CD14-positive monocyte (primary cell): ENCODE measurements around the gene SEPTIN10. TPM values are rescaled to one million over a fixed set of nuclear protein-coding genes. Genes with fewer than 3 reads are reported as not detected.

Experiments
- DNase-seq, 3 donors: peaks; one replicate each; pipeline ENCODE4 v3.0.0-alpha.2; 2011 to 2022
- H2AFZ ChIP-seq: 2 replicates; pipeline ENCODE4 v1.6.0; 2012; ENCODE audit warnings: mild to moderate bottlenecking, low read depth, low read length, inconsistent platforms; ENCODE audit not compliant: insufficient read depth, poor library complexity, severe bottlenecking
- H3K27ac ChIP-seq, 2 donors: 1 replicate in 1 of 2; 2 replicates in 1 of 2; pipeline ENCODE4 v1.5.1; 2012 to 2013; ENCODE audit warnings: low read length in 2 of 2, control low read depth in 1 of 2, inconsistent platforms in 1 of 2, low read depth in 1 of 2, mild to moderate bottlenecking in 1 of 2
- H3K27me3 ChIP-seq, 2 donors: one replicate each; pipeline versions ENCODE4 v1.6.0 to v1.6.1; 2011 to 2013; ENCODE audit warnings: low read length in 2 of 2; ENCODE audit not compliant: control insufficient read depth in 2 of 2, insufficient read depth in 2 of 2
- H3K36me3 ChIP-seq, 2 donors: replicated peaks in 1 of 2; 1 replicate in 1 of 2; 2 replicates in 1 of 2; pipeline versions ENCODE4 v1.5.1 to v1.6.1; 2012 to 2013; ENCODE audit warnings: low read length in 2 of 2, control low read depth in 1 of 2, inconsistent platforms in 1 of 2, mild to moderate bottlenecking in 1 of 2; ENCODE audit not compliant: insufficient read depth in 2 of 2, control insufficient read depth in 1 of 2
- H3K4me1 ChIP-seq, 2 donors: 1 replicate in 1 of 2; 2 replicates in 1 of 2; pipeline versions ENCODE4 v1.5.1 to v1.6.1; 2012 to 2013; ENCODE audit warnings: low read length in 2 of 2, control low read depth in 1 of 2, inconsistent platforms in 1 of 2, mild to moderate bottlenecking in 1 of 2, moderate library complexity in 1 of 2; ENCODE audit not compliant: insufficient read depth in 2 of 2, control insufficient read depth in 1 of 2
- H3K4me2 ChIP-seq: replicated peaks from 2 replicates; pipeline ENCODE3; 2012; ENCODE audit warnings: low read length, moderate library complexity, mild to moderate bottlenecking; ENCODE audit not compliant: poor library complexity, severe bottlenecking; ENCODE audit errors: extremely low read depth
- H3K4me3 ChIP-seq, 3 experiments: fragments of 200-600 bp in 1 of 3; sonication (generic) in 1 of 3; replicated peaks in 1 of 3; 1 replicate in 2 of 3; 2 replicates in 1 of 3; pipeline ENCODE4 v1.5.1; 2011 to 2013; ENCODE audit warnings: low read length in 3 of 3, mild to moderate bottlenecking in 3 of 3, control low read depth in 2 of 3, low read depth in 2 of 3, inconsistent platforms in 1 of 3, moderate library complexity in 1 of 3
- H3K79me2 ChIP-seq: 2 replicates; pipeline ENCODE4 v1.6.0; 2012; ENCODE audit warnings: mild to moderate bottlenecking, control low read depth, inconsistent platforms, low read length, moderate library complexity; ENCODE audit not compliant: insufficient read depth
- H3K9ac ChIP-seq: 2 replicates; pipeline ENCODE4 v1.6.0; 2017; ENCODE audit warnings: low read length, mild to moderate bottlenecking; ENCODE audit not compliant: insufficient read depth, poor library complexity, severe bottlenecking
- H3K9me3 ChIP-seq, 2 donors: replicated peaks in 1 of 2; 1 replicate in 1 of 2; 2 replicates in 1 of 2; pipeline versions ENCODE4 v1.5.1 to v1.6.1; 2012 to 2013; ENCODE audit warnings: low read length in 2 of 2, control low read depth in 1 of 2; ENCODE audit not compliant: control insufficient read depth in 1 of 2, insufficient read depth in 1 of 2
- H4K20me1 ChIP-seq: 2 replicates; pipeline ENCODE4 v1.6.0; 2012; ENCODE audit warnings: mild to moderate bottlenecking, low read length, control low read depth, moderate library complexity; ENCODE audit not compliant: insufficient read depth
- H3K27ac Mint-ChIP-seq, 7 donors: one replicate each; pipeline ENCODE4 v1.8.0; 2020; ENCODE audit warnings: mild to moderate bottlenecking in 7 of 7, mixed read lengths in 7 of 7, moderate library complexity in 6 of 7, inconsistent platforms in 2 of 7
- H3K27me3 Mint-ChIP-seq, 3 donors: one replicate each; pipeline ENCODE4 v1.8.0; 2021 to 2022; ENCODE audit warnings: low read depth in 3 of 3, mild to moderate bottlenecking in 3 of 3, mixed read lengths in 3 of 3, moderate library complexity in 3 of 3, inconsistent platforms in 1 of 3
- H3K36me3 Mint-ChIP-seq, 2 donors: one replicate each; pipeline ENCODE4 v1.8.0; 2020; ENCODE audit warnings: mixed read lengths in 2 of 2, inconsistent platforms in 1 of 2, mild to moderate bottlenecking in 1 of 2
- H3K4me1 Mint-ChIP-seq: one replicate; pipeline ENCODE4 v1.8.0; 2020; ENCODE audit warnings: mild to moderate bottlenecking, mixed read lengths
- H3K4me3 Mint-ChIP-seq, 2 donors: one replicate each; pipeline ENCODE4 v1.8.0; 2020; ENCODE audit warnings: mild to moderate bottlenecking in 2 of 2, mixed read lengths in 2 of 2, moderate library complexity in 1 of 2
- H3K9me3 Mint-ChIP-seq, 7 donors: one replicate each; pipeline ENCODE4 v1.8.0; 2020 to 2022; ENCODE audit warnings: mixed read lengths in 7 of 7, mild to moderate bottlenecking in 6 of 7, moderate library complexity in 6 of 7, inconsistent platforms in 2 of 7
- CTCF ChIP-seq: fragments of 200-600 bp; IDR thresholded peaks from one replicate; pipeline ENCODE4 v1.8.0; 2022; ENCODE audit warnings: antibody characterized with exemption, mild to moderate bottlenecking
- WGBS: methylation state at CpG from one replicate; pipeline ENCODE4 v1.1.5; 2013; ENCODE audit warnings: missing lambda C conversion rate; ENCODE audit not compliant: insufficient coverage; 5-methylcytosine and 5-hydroxymethylcytosine counted together
- intact Hi-C, 2 donors: fragments of 100-400 bp; cut with micrococcal nuclease; formaldehyde crosslinking; loops; one replicate each; pipeline versions ENCODE4 v1.15.0 to v1.15.1; 2023
- polyA plus RNA-seq, 3 donors: library from polyadenylated mRNA; depleted of rRNA in 1 of 3; unstranded in 2 of 3; stranded (reverse) in 1 of 3; fragments of 300-500 nt in 2 of 3; fragments of >200 nt in 1 of 3; fragmentation: Illumina TruSeq in 2 of 3; gene quantifications; 1 replicate in 2 of 3; 2 replicates in 1 of 3; pipeline ENCODE4 v1.2.3, GENCODE V29; 2012 to 2021

The SEPTIN10 gene
- polyA plus RNA-seq, 3 donors: 4.2 to 6.8 (median 4.4) TPM

GRCh38 chr2:109507828-109508227 is 105.9 kb downstream of the SEPTIN10 start:
- Mint-ChIP-seq H3K27me3 (peaks cover 2 to 7% (median 3%) of the 10 kb centered on the region in 3 donors), H3K27ac (peak overlapping the region in 1 of 7 donors; percentile 8), H3K9me3 (peaks cover 0 to 1% (median 0%) of the 10 kb centered on the region in 7 donors), H3K36me3 (no peaks in the 10 kb centered on the region), H3K4me3 (no peak overlapping the region), H3K4me1 (peaks cover 2% of the 10 kb centered on the region)
- Histone ChIP-seq H3K36me3 (no peaks in the 10 kb centered on the region), H3K4me3 (no peak overlapping the region), H3K27ac (no peak overlapping the region), H3K4me1 (no peaks in the 10 kb centered on the region), H3K9me3 (no peaks in the 10 kb centered on the region), H3K9ac (no peak overlapping the region), H3K27me3 (no peaks in the 10 kb centered on the region), H3K4me2 (no peak overlapping the region), H3K79me2 (no peaks in the 10 kb centered on the region), H2AFZ (no peak overlapping the region), H4K20me1 (no peaks in the 10 kb centered on the region)
- intact Hi-C loops: loop anchor here in 1 of 2 donors (10.0 kb wide), 1 partner anchor 583 kb away; no protein-coding TSS in a partner anchor
- no peak for DNase-seq
- WGBS: 71% methylated on average over 5 of the region's 6 CpGs
- no peak for TF ChIP-seq CTCF

GRCh38 chr2:109507217-109507616 is 106.5 kb downstream of the SEPTIN10 start:
- no peaks in the 10 kb centered on the region for H3K79me2 ChIP-seq
- H3K9ac ChIP-seq: no peak overlapping the region
- no peaks in the 10 kb centered on the region for H3K27me3 ChIP-seq
- no peaks in the 10 kb centered on the region for H4K20me1 ChIP-seq
- peaks cover 2% of the 10 kb centered on the region for H3K4me1 Mint-ChIP-seq
- H3K4me3 ChIP-seq: no peak overlapping the region
- H3K9me3 Mint-ChIP-seq: peaks cover 0 to 1% (median 0%) of the 10 kb centered on the region in 7 donors
- H3K9me3 ChIP-seq: no peaks in the 10 kb centered on the region
- no peak overlapping the region for H2AFZ ChIP-seq
- no peak for DNase-seq
- no peaks in the 10 kb centered on the region for H3K36me3 Mint-ChIP-seq
- H3K4me3 Mint-ChIP-seq: no peak overlapping the region
- H3K36me3 ChIP-seq: no peaks in the 10 kb centered on the region
- H3K27ac ChIP-seq: no peak overlapping the region
- WGBS: 1% methylated on average over 7 of the region's 7 CpGs
- no peak overlapping the region for H3K4me2 ChIP-seq
- H3K4me1 ChIP-seq: no peaks in the 10 kb centered on the region
- TF ChIP-seq CTCF: no peak
- H3K27me3 Mint-ChIP-seq: peaks cover 2 to 9% (median 3%) of the 10 kb centered on the region in 3 donors
- intact Hi-C loops: loop anchor here in 1 of 2 donors (10.0 kb wide), 1 partner anchor 582 kb away; no protein-coding TSS in a partner anchor
- H3K27ac Mint-ChIP-seq: peak overlapping the region in 1 of 7 donors; percentile 60
